DND-41 (cell line): ENCODE measurements around the gene CDK17.

Experiments
- ATAC-seq: fragments of 200-7000 bp; cut with Tn5 transposase; 3 replicates; pipeline ENCODE4 v1.9.1; 2021; ENCODE audit warnings: low read depth; ENCODE audit not compliant: insufficient read depth
- DNase-seq: peaks from one replicate; pipeline ENCODE4 v3.0.0-alpha.2; 2020
- H2AFZ ChIP-seq: 2 replicates; pipeline ENCODE4 v1.6.0; 2012; ENCODE audit warnings: low read depth, low read length
- H3K27ac ChIP-seq: 2 replicates; pipeline ENCODE4 v1.5.1; 2012; ENCODE audit warnings: low read length, inconsistent platforms
- H3K27me3 ChIP-seq: fragments of 200-600 bp; sonication (generic); 2 replicates; pipeline ENCODE4 v1.6.0; 2012; ENCODE audit warnings: low read length, mild to moderate bottlenecking, inconsistent platforms; ENCODE audit not compliant: insufficient read depth, poor library complexity
- H3K36me3 ChIP-seq: 2 replicates; pipeline ENCODE4 v1.5.1; 2012; ENCODE audit warnings: low read length, inconsistent platforms; ENCODE audit not compliant: insufficient read depth
- H3K4me1 ChIP-seq: 2 replicates; pipeline ENCODE4 v1.5.1; 2012; ENCODE audit warnings: mild to moderate bottlenecking, low read length; ENCODE audit not compliant: insufficient read depth
- H3K4me2 ChIP-seq: 2 replicates; pipeline ENCODE4 v1.6.0; 2012; ENCODE audit warnings: mild to moderate bottlenecking, moderate library complexity, low read length, inconsistent platforms; ENCODE audit not compliant: insufficient read depth
- H3K4me3 ChIP-seq, 2 experiments: fragments of 200-600 bp in 1 of 2; shearing (Covaris generic) in 1 of 2; 2 replicates each; pipeline ENCODE4 v1.5.1; 2012 to 2016; ENCODE audit warnings: inconsistent platforms in 2 of 2, low read length in 2 of 2, mild to moderate bottlenecking in 2 of 2, low read depth in 1 of 2, moderate library complexity in 1 of 2
- H3K79me2 ChIP-seq: 2 replicates; pipeline ENCODE4 v1.6.0; 2012; ENCODE audit warnings: low read length, inconsistent platforms; ENCODE audit not compliant: insufficient read depth
- H3K9ac ChIP-seq: 2 replicates; pipeline ENCODE4 v1.6.0; 2012; ENCODE audit warnings: low read depth, mild to moderate bottlenecking, inconsistent platforms, low read length, moderate library complexity
- H3K9me3 ChIP-seq: 2 replicates; pipeline ENCODE4 v1.5.1; 2012; ENCODE audit warnings: low read length, moderate library complexity, mild to moderate bottlenecking, inconsistent platforms; ENCODE audit not compliant: insufficient read depth, severe bottlenecking
- H4K20me1 ChIP-seq: 2 replicates; pipeline ENCODE4 v1.6.0; 2012; ENCODE audit warnings: low read length; ENCODE audit not compliant: insufficient read depth
- CTCF ChIP-seq: IDR thresholded peaks from 2 replicates; pipeline ENCODE4 v1.5.1; 2012; ENCODE audit warnings: borderline replicate concordance, low read length, moderate library complexity, mild to moderate bottlenecking; ENCODE audit not compliant: poor library complexity, severe bottlenecking; ENCODE audit errors: extremely low read depth
- EZH2 ChIP-seq: IDR thresholded peaks from 3 replicates; pipeline ENCODE4 v1.6.1; 2012; ENCODE audit warnings: borderline replicate concordance, low read depth, mild to moderate bottlenecking, moderate library complexity, low read length, inconsistent platforms; ENCODE audit not compliant: severe bottlenecking

The CDK17 gene

DNA sequence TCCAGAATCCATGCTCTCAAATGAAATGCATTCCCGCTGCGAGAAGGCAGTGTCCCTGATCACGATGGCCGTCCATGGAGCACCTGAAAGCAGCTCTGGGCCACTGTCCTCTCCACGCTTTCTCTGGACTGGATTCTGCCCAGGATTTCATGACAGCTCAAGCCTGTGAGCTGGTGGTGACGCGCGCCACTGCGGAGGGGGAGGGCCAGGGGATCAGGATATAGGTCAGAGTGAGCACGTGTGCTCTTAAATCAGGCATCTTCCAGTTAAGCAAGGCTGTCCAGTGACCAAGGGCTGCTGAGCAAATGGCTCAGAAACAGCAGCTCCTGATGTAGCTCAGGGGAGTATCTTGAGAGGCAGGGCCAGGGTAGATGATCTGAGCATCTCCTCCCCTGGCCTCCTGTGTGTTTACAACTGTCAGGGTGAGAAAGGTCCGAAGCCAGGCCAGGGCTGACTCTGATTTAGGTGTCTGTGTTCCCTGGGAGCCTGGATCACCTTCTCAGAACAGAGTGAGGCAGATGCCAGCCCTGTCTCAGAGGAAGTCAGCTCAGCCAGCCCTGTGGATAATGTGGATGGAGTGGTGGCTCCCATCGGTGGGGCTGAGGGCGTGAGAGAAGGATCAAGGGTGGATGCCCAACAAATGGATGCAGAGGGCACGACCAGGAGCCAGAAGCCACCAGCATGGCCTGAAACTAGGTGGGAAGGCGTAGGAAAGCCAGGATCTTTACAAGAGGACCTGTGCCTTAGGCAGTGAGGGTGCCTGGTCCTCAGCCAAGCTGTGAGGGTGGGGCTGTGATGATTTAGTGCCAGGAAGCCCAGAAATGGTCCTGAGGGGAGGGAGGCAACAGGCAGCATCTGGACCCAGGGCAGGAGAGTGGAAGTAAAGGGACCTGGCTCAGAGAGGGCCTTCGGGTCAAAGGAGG is 150.8 kb downstream of the CDK17 start:
- Histone ChIP-seq H3K9me3 (no peaks in the 10 kb centered on the region), H2AFZ (no peak overlapping the region), H3K4me2 (no peak overlapping the region), H3K79me2 (no peaks in the 10 kb centered on the region), H3K4me1 (no peaks in the 10 kb centered on the region), H3K4me3 (no peak overlapping the region), H3K27ac (no peak overlapping the region), H4K20me1 (no peaks in the 10 kb centered on the region), H3K9ac (no peak overlapping the region), H3K27me3 (no peaks in the 10 kb centered on the region), H3K36me3 (peaks cover 42% of the 10 kb centered on the region)
- no peak for DNase-seq
- TF ChIP-seq EZH2 (no peak), CTCF (no peak)
- ATAC-seq = 0 out of 3 replicates have a peak, but pooled peaks have one; percentile 22

GRCh38 chr12:96248136-96248931 is 151.9 kb downstream of the CDK17 start:
- ATAC-seq (no peak; the same call in 2 of the 3 replicates), DNase-seq (no peak)
- Histone ChIP-seq H2AFZ (no peak overlapping the region), H4K20me1 (no peaks in the 10 kb centered on the region), H3K4me1 (no peaks in the 10 kb centered on the region), H3K27me3 (no peaks in the 10 kb centered on the region), H3K36me3 (peaks cover 42% of the 10 kb centered on the region), H3K27ac (no peak overlapping the region), H3K4me3 (no peak overlapping the region), H3K9ac (no peak overlapping the region), H3K4me2 (no peak overlapping the region), H3K9me3 (no peaks in the 10 kb centered on the region), H3K79me2 (no peaks in the 10 kb centered on the region)
- TF ChIP-seq EZH2 (no peak), CTCF (no peak)

- Histone ChIP-seq H3K4me3 (no peak overlapping the region), H3K4me1 (no peaks in the 10 kb centered on the region), H3K27me3 (no peaks in the 10 kb centered on the region), H3K36me3 (peaks cover 42% of the 10 kb centered on the region), H3K79me2 (no peaks in the 10 kb centered on the region), H3K9ac (no peak overlapping the region), H3K9me3 (no peaks in the 10 kb centered on the region), H3K27ac (no peak overlapping the region), H3K4me2 (no peak overlapping the region), H4K20me1 (no peaks in the 10 kb centered on the region), H2AFZ (no peak overlapping the region)
- DNase-seq (no peak), ATAC-seq (no peak)
- TF ChIP-seq CTCF (no peak), EZH2 (no peak)
These were observed 152.7 kb downstream of the CDK17 start for GRCh38 chr12:96247563-96247962.
